CD14-positive monocyte (primary cell): ENCODE data around the gene BFSP1. TPM values are rescaled to one million over a fixed set of nuclear protein-coding genes. Genes with fewer than 3 reads are reported as not detected.

Experiments
- DNase-seq, 3 donors: peaks; one replicate each; pipeline ENCODE4 v3.0.0-alpha.2; 2011 to 2022
- H2AFZ ChIP-seq: 2 replicates; pipeline ENCODE4 v1.6.0; 2012; ENCODE audit warnings: mild to moderate bottlenecking, low read depth, low read length, inconsistent platforms; ENCODE audit not compliant: insufficient read depth, poor library complexity, severe bottlenecking
- H3K27ac ChIP-seq, 2 donors: 1 replicate in 1 of 2; 2 replicates in 1 of 2; pipeline ENCODE4 v1.5.1; 2012 to 2013; ENCODE audit warnings: low read length in 2 of 2, control low read depth in 1 of 2, inconsistent platforms in 1 of 2, low read depth in 1 of 2, mild to moderate bottlenecking in 1 of 2
- H3K27me3 ChIP-seq, 2 donors: one replicate each; pipeline versions ENCODE4 v1.6.0 to v1.6.1; 2011 to 2013; ENCODE audit warnings: low read length in 2 of 2; ENCODE audit not compliant: control insufficient read depth in 2 of 2, insufficient read depth in 2 of 2
- H3K36me3 ChIP-seq, 2 donors: replicated peaks in 1 of 2; 1 replicate in 1 of 2; 2 replicates in 1 of 2; pipeline versions ENCODE4 v1.5.1 to v1.6.1; 2012 to 2013; ENCODE audit warnings: low read length in 2 of 2, control low read depth in 1 of 2, inconsistent platforms in 1 of 2, mild to moderate bottlenecking in 1 of 2; ENCODE audit not compliant: insufficient read depth in 2 of 2, control insufficient read depth in 1 of 2
- H3K4me1 ChIP-seq, 2 donors: 1 replicate in 1 of 2; 2 replicates in 1 of 2; pipeline versions ENCODE4 v1.5.1 to v1.6.1; 2012 to 2013; ENCODE audit warnings: low read length in 2 of 2, control low read depth in 1 of 2, inconsistent platforms in 1 of 2, mild to moderate bottlenecking in 1 of 2, moderate library complexity in 1 of 2; ENCODE audit not compliant: insufficient read depth in 2 of 2, control insufficient read depth in 1 of 2
- H3K4me2 ChIP-seq: replicated peaks from 2 replicates; pipeline ENCODE3; 2012; ENCODE audit warnings: low read length, moderate library complexity, mild to moderate bottlenecking; ENCODE audit not compliant: poor library complexity, severe bottlenecking; ENCODE audit errors: extremely low read depth
- H3K4me3 ChIP-seq, 3 experiments: fragments of 200-600 bp in 1 of 3; sonication (generic) in 1 of 3; replicated peaks in 1 of 3; 1 replicate in 2 of 3; 2 replicates in 1 of 3; pipeline ENCODE4 v1.5.1; 2011 to 2013; ENCODE audit warnings: low read length in 3 of 3, mild to moderate bottlenecking in 3 of 3, control low read depth in 2 of 3, low read depth in 2 of 3, inconsistent platforms in 1 of 3, moderate library complexity in 1 of 3
- H3K79me2 ChIP-seq: 2 replicates; pipeline ENCODE4 v1.6.0; 2012; ENCODE audit warnings: mild to moderate bottlenecking, control low read depth, inconsistent platforms, low read length, moderate library complexity; ENCODE audit not compliant: insufficient read depth
- H3K9ac ChIP-seq: 2 replicates; pipeline ENCODE4 v1.6.0; 2017; ENCODE audit warnings: low read length, mild to moderate bottlenecking; ENCODE audit not compliant: insufficient read depth, poor library complexity, severe bottlenecking
- H3K9me3 ChIP-seq, 2 donors: replicated peaks in 1 of 2; 1 replicate in 1 of 2; 2 replicates in 1 of 2; pipeline versions ENCODE4 v1.5.1 to v1.6.1; 2012 to 2013; ENCODE audit warnings: low read length in 2 of 2, control low read depth in 1 of 2; ENCODE audit not compliant: control insufficient read depth in 1 of 2, insufficient read depth in 1 of 2
- H4K20me1 ChIP-seq: 2 replicates; pipeline ENCODE4 v1.6.0; 2012; ENCODE audit warnings: mild to moderate bottlenecking, low read length, control low read depth, moderate library complexity; ENCODE audit not compliant: insufficient read depth
- H3K27ac Mint-ChIP-seq, 7 donors: one replicate each; pipeline ENCODE4 v1.8.0; 2020; ENCODE audit warnings: mild to moderate bottlenecking in 7 of 7, mixed read lengths in 7 of 7, moderate library complexity in 6 of 7, inconsistent platforms in 2 of 7
- H3K27me3 Mint-ChIP-seq, 3 donors: one replicate each; pipeline ENCODE4 v1.8.0; 2021 to 2022; ENCODE audit warnings: low read depth in 3 of 3, mild to moderate bottlenecking in 3 of 3, mixed read lengths in 3 of 3, moderate library complexity in 3 of 3, inconsistent platforms in 1 of 3
- H3K36me3 Mint-ChIP-seq, 2 donors: one replicate each; pipeline ENCODE4 v1.8.0; 2020; ENCODE audit warnings: mixed read lengths in 2 of 2, inconsistent platforms in 1 of 2, mild to moderate bottlenecking in 1 of 2
- H3K4me1 Mint-ChIP-seq: one replicate; pipeline ENCODE4 v1.8.0; 2020; ENCODE audit warnings: mild to moderate bottlenecking, mixed read lengths
- H3K4me3 Mint-ChIP-seq, 2 donors: one replicate each; pipeline ENCODE4 v1.8.0; 2020; ENCODE audit warnings: mild to moderate bottlenecking in 2 of 2, mixed read lengths in 2 of 2, moderate library complexity in 1 of 2
- H3K9me3 Mint-ChIP-seq, 7 donors: one replicate each; pipeline ENCODE4 v1.8.0; 2020 to 2022; ENCODE audit warnings: mixed read lengths in 7 of 7, mild to moderate bottlenecking in 6 of 7, moderate library complexity in 6 of 7, inconsistent platforms in 2 of 7
- WGBS: methylation state at CpG from one replicate; pipeline ENCODE4 v1.1.5; 2013; ENCODE audit warnings: missing lambda C conversion rate; ENCODE audit not compliant: insufficient coverage; 5-methylcytosine and 5-hydroxymethylcytosine counted together
- intact Hi-C, 2 donors: fragments of 100-400 bp; cut with micrococcal nuclease; formaldehyde crosslinking; loops; one replicate each; pipeline versions ENCODE4 v1.15.0 to v1.15.1; 2023
- polyA plus RNA-seq, 3 donors: library from polyadenylated mRNA; depleted of rRNA in 1 of 3; unstranded in 2 of 3; stranded (reverse) in 1 of 3; fragments of 300-500 nt in 2 of 3; fragments of >200 nt in 1 of 3; fragmentation: Illumina TruSeq in 2 of 3; gene quantifications; 1 replicate in 2 of 3; 2 replicates in 1 of 3; pipeline ENCODE4 v1.2.3, GENCODE V29; 2012 to 2021
- TF ChIP-seq, protein P1 (sequence below): fragments of 200-600 bp; IDR thresholded peaks from one replicate; pipeline ENCODE4 v1.8.0; 2022; ENCODE audit warnings: antibody characterized with exemption, mild to moderate bottlenecking

Gene BFSP1
- polyA plus RNA-seq, 3 donors: not detected

- H3K27ac ChIP-seq: no peak overlapping the region
- no peak overlapping the region for H3K9ac ChIP-seq
- H3K9me3 ChIP-seq: no peaks in the 10 kb centered on the region
- H2AFZ ChIP-seq: no peak overlapping the region
- Mint-ChIP-seq H3K4me3 (no peak overlapping the region), H3K9me3 (peaks cover 0 to 2% (median 0%) of the 10 kb centered on the region in 7 donors), H3K27ac (no peak overlapping the region), H3K4me1 (no peaks in the 10 kb centered on the region), H3K36me3 (no peaks in the 10 kb centered on the region), H3K27me3 (peaks cover 0 to 8% (median 2%) of the 10 kb centered on the region in 3 donors)
- H4K20me1 ChIP-seq: no peaks in the 10 kb centered on the region
- H3K4me3 ChIP-seq: no peak overlapping the region
- no peaks in the 10 kb centered on the region for H3K36me3 ChIP-seq
- no peak overlapping the region for H3K4me2 ChIP-seq
- no peaks in the 10 kb centered on the region for H3K4me1 ChIP-seq
- TF ChIP-seq, protein P1, sequence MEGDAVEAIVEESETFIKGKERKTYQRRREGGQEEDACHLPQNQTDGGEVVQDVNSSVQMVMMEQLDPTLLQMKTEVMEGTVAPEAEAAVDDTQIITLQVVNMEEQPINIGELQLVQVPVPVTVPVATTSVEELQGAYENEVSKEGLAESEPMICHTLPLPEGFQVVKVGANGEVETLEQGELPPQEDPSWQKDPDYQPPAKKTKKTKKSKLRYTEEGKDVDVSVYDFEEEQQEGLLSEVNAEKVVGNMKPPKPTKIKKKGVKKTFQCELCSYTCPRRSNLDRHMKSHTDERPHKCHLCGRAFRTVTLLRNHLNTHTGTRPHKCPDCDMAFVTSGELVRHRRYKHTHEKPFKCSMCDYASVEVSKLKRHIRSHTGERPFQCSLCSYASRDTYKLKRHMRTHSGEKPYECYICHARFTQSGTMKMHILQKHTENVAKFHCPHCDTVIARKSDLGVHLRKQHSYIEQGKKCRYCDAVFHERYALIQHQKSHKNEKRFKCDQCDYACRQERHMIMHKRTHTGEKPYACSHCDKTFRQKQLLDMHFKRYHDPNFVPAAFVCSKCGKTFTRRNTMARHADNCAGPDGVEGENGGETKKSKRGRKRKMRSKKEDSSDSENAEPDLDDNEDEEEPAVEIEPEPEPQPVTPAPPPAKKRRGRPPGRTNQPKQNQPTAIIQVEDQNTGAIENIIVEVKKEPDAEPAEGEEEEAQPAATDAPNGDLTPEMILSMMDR: no peak
- H3K79me2 ChIP-seq: no peaks in the 10 kb centered on the region
- no peak for DNase-seq
- intact Hi-C loops: no loop called here
- WGBS: 91% methylated on average over 11 of the region's 11 CpGs
- no peaks in the 10 kb centered on the region for H3K27me3 ChIP-seq
These were observed 40.1 kb downstream of the BFSP1 start for GRCh38 chr20:17491041-17491440.

DNA sequence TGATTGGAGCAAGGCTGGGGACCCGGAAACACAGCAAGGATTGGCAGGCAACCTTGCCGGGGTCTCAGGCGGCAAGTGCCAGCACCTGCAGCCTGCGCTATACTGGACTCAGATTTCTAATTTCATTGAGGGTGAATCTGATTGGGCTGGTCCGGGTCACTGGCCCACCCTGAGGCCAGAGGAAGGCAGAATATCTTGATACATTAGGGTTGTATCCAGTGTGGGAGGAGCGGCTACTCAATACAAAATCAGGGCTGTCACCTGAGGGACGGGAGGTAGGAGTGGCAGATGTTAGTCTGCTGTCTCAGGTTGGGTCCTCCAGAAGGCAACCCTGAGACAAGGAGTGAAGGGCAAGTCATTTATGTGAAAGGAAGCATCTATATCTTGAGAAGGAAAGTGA is 40.7 kb downstream of the BFSP1 start:
- Histone ChIP-seq H3K4me3 (no peak overlapping the region), H3K4me1 (no peaks in the 10 kb centered on the region), H3K4me2 (no peak overlapping the region), H3K9ac (no peak overlapping the region), H3K27ac (no peak overlapping the region), H3K36me3 (no peaks in the 10 kb centered on the region), H2AFZ (no peak overlapping the region), H3K27me3 (no peaks in the 10 kb centered on the region), H3K9me3 (no peaks in the 10 kb centered on the region), H4K20me1 (no peaks in the 10 kb centered on the region), H3K79me2 (no peaks in the 10 kb centered on the region)
- 94% methylated on average over 3 of the region's 7 CpGs for WGBS
- H3K27ac Mint-ChIP-seq: no peak overlapping the region
- no peak overlapping the region for H3K4me3 Mint-ChIP-seq
- peaks cover 0 to 2% (median 0%) of the 10 kb centered on the region in 7 donors for H3K9me3 Mint-ChIP-seq
- no peaks in the 10 kb centered on the region for H3K36me3 Mint-ChIP-seq
- no peaks in the 10 kb centered on the region for H3K4me1 Mint-ChIP-seq
- H3K27me3 Mint-ChIP-seq: peaks cover 0 to 8% (median 5%) of the 10 kb centered on the region in 3 donors
- TF ChIP-seq, protein P1: no peak
- no peak for DNase-seq
- intact Hi-C loops: no loop called here
